Transverse colon (tissue), 4 donors: Measurements from ENCODE around the gene UNK. TPM values are rescaled to one million over a fixed set of nuclear protein-coding genes. Genes with fewer than 3 reads are reported as not detected.

ENCODE experiments used
- DNase-seq: peaks from one replicate; pipeline ENCODE4 v3.0.0-alpha.2; 2019
- H3K27ac ChIP-seq, 4 donors: fragments of 200-600 bp; sonication (generic); 2 replicates each; pipeline ENCODE4 v1.5.1; 2016 to 2018; ENCODE audit warnings: inconsistent platforms in 4 of 4
- H3K27me3 ChIP-seq: fragments of 200-600 bp; sonication (generic); 2 replicates; pipeline ENCODE4 v1.5.1; 2017; ENCODE audit warnings: inconsistent platforms
- H3K36me3 ChIP-seq, 4 donors: fragments of 200-600 bp; sonication (generic); 2 replicates each; pipeline ENCODE4 v1.5.1; 2017 to 2019; ENCODE audit warnings: inconsistent platforms in 4 of 4
- H3K4me1 ChIP-seq, 4 donors: fragments of 200-600 bp; sonication (generic); 2 replicates each; pipeline ENCODE4 v1.5.1; 2017 to 2020; ENCODE audit warnings: inconsistent platforms in 4 of 4
- H3K4me3 ChIP-seq, 4 donors: fragments of 200-600 bp; sonication (generic); 1 replicate in 1 of 4; 2 replicates in 3 of 4; pipeline versions ENCODE4 v1.5.1 to v1.6.1; 2017 to 2019; ENCODE audit warnings: inconsistent platforms in 4 of 4
- H3K9me3 ChIP-seq, 2 donors: fragments of 200-600 bp; sonication (generic); 2 replicates each; pipeline ENCODE4 v1.5.1; 2017 to 2019; ENCODE audit warnings: inconsistent platforms in 2 of 2
- EP300 ChIP-seq: sonication (generic); formaldehyde crosslinking; IDR thresholded peaks from one replicate; pipeline ENCODE4 v1.6.1; 2017; ENCODE audit warnings: antibody characterized with exemption, low read depth
- POLR2A ChIP-seq: fragments of 450-650 bp; IDR thresholded peaks from one replicate; pipeline ENCODE4 v1.6.1; 2016; ENCODE audit warnings: antibody characterized with exemption, mild to moderate bottlenecking, moderate library complexity
- POLR2AphosphoS5 ChIP-seq, 3 donors: sonication (generic); formaldehyde crosslinking; IDR thresholded peaks; one replicate each; pipeline ENCODE4 v1.6.1; 2016; ENCODE audit warnings: antibody characterized with exemption in 3 of 3
- WGBS, 2 donors: methylation state at CpG; one replicate each; pipeline ENCODE4 v1.1.5; 2018; ENCODE audit warnings: low coverage in 1 of 2; 5-methylcytosine and 5-hydroxymethylcytosine counted together
- in situ Hi-C, 4 donors: fragments of 200-750 bp; cut with MboI; loops; one replicate each; pipeline versions ENCODE4 v1.15.0 to v1.15.1; 2017; ENCODE audit warnings: low sequenced_read_pairs in 3 of 4, low pct_ligation_motif_present in 1 of 4, low pct_unique_long_range_greater_than_20kb in 1 of 4
- intact Hi-C: fragments of 100-400 bp; cut with DNase I; formaldehyde crosslinking; loops from one replicate; pipeline ENCODE4 v1.15.1; 2023; ENCODE audit warnings: low total_unique reads
- total RNA-seq, 4 donors: library from RNA; depleted of rRNA; stranded (reverse); fragments of >200 nt; gene quantifications; one replicate each; pipeline ENCODE4 v1.1.0, GENCODE V29; 2016
- TF ChIP-seq, protein P1 (sequence below), 5 experiments: fragments of 200-600 bp in 3 of 5; fragments of 450-650 bp in 2 of 5; sonication (generic) in 3 of 5; IDR thresholded peaks; 1 replicate in 2 of 5; 2 replicates in 3 of 5; pipeline ENCODE4 v1.5.1; 2016 to 2017; ENCODE audit warnings: antibody characterized with exemption in 5 of 5, inconsistent platforms in 3 of 5, mild to moderate bottlenecking in 2 of 5, moderate library complexity in 1 of 5

UNK gene
- 10 to 100 TPM; 24.0 to 99.1 (median 63.1) TPM for total RNA-seq

- peak; percentile 98 for DNase-seq
- in situ Hi-C loops: no loop called here
- no peaks in the 10 kb centered on the region for H3K27me3 ChIP-seq
- H3K4me1 ChIP-seq: peaks cover 25 to 52% (median 31%) of the 10 kb centered on the region in 4 donors
- peak within 1 kb of the TSS; percentile 67 to 84 (median 74) for H3K4me3 ChIP-seq
- no peaks in the 10 kb centered on the region for H3K9me3 ChIP-seq
- peak within 1 kb of the TSS; percentile 95 to 100 (median 98) for H3K27ac ChIP-seq
- intact Hi-C loops: loop anchor here (10.0 kb wide), 2 partner anchors 70 to 940 kb away; partner anchors contain the start of genes JMJD6, METTL23 and WBP2
- 0% methylated on average over 35 of the region's 45 CpGs; no CpG with 5 or more reads in 1 of the 2 donors for WGBS, 2 donors
- TF ChIP-seq, protein P1, sequence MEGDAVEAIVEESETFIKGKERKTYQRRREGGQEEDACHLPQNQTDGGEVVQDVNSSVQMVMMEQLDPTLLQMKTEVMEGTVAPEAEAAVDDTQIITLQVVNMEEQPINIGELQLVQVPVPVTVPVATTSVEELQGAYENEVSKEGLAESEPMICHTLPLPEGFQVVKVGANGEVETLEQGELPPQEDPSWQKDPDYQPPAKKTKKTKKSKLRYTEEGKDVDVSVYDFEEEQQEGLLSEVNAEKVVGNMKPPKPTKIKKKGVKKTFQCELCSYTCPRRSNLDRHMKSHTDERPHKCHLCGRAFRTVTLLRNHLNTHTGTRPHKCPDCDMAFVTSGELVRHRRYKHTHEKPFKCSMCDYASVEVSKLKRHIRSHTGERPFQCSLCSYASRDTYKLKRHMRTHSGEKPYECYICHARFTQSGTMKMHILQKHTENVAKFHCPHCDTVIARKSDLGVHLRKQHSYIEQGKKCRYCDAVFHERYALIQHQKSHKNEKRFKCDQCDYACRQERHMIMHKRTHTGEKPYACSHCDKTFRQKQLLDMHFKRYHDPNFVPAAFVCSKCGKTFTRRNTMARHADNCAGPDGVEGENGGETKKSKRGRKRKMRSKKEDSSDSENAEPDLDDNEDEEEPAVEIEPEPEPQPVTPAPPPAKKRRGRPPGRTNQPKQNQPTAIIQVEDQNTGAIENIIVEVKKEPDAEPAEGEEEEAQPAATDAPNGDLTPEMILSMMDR (IDR thresholded peaks at IDR 0.05): peak in 2 of 5 experiments; percentile 2 to 10
- no peak for TF ChIP-seq EP300
- peak; percentile 69 for TF ChIP-seq POLR2A
- TF ChIP-seq POLR2AphosphoS5 (IDR thresholded peaks at IDR 0.05): peak; percentile 74 to 86 (median 75)
- no peaks in the 10 kb centered on the region for H3K36me3 ChIP-seq
Observed at GRCh38 chr17:75784473-75785015, at the start of gene UNK. UNK (plus strand) TSS chr17:75784806; CDS start chr17:75784881, 75 bp downstream.

DNA sequence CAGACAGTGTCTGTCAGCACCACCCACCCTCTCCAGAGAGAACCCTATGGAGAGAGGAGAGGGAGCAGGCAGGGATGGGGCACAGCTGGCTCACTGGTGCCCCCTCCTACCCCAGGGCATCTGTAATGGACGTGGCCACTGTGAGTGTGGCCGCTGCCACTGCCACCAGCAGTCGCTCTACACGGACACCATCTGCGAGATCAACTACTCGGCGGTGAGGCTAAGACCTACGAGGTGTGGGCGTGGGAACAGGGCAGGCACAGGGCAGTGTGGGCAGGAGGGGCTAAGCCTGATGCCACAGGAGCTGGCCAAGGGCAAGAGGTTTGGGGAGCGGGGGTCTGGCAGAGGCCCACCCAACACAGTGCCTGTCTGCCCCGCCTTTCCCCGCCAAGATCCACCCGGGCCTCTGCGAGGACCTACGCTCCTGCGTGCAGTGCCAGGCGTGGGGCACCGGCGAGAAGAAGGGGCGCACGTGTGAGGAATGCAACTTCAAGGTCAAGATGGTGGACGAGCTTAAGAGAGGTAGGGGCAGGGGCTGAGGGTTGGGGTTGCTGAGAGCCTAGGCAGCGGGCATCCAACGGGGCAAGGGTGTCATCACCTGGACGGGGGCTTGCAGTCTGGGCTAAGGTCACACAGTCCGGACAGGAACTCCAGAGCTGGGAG, 48.3 kb upstream of the UNK start:
- Histone ChIP-seq H3K4me3 (no peak overlapping the region), H3K9me3 (no peaks in the 10 kb centered on the region), H3K27ac (no peak overlapping the region), H3K36me3 (peaks cover 0 to 20% (median 3%) of the 10 kb centered on the region in 4 donors), H3K4me1 (peaks cover 7 to 21% (median 14%) of the 10 kb centered on the region in 4 donors), H3K27me3 (no peaks in the 10 kb centered on the region)
- intact Hi-C loops: no loop called here
- TF ChIP-seq POLR2A (no peak), EP300 (no peak), POLR2AphosphoS5 (IDR thresholded peaks at IDR 0.05) (no peak)
- TF ChIP-seq, protein P1 (IDR thresholded peaks at IDR 0.05): no peak
- in situ Hi-C loops: no loop called here
- 93% methylated on average over 26 of the region's 26 CpGs; no CpG with 5 or more reads in 1 of the 2 donors for WGBS, 2 donors
- no peak for DNase-seq

GRCh38 chr17:75737133-75737962, 47.3 kb upstream of the UNK start:
- intact Hi-C loops: no loop called here
- in situ Hi-C loops: no loop called here
- no peaks in the 10 kb centered on the region for H3K9me3 ChIP-seq

More at GRCh38 chr17:75737133-75737962, 47.3 kb upstream of the UNK start:
- 73% methylated on average over 19 of the region's 20 CpGs; no CpG with 5 or more reads in 1 of the 2 donors for WGBS, 2 donors
- TF ChIP-seq POLR2AphosphoS5 (IDR thresholded peaks at IDR 0.05) (no peak), EP300 (no peak), POLR2A (no peak)
- TF ChIP-seq, protein P1 (IDR thresholded peaks at IDR 0.05): no peak
- H3K27me3 ChIP-seq: no peaks in the 10 kb centered on the region
- no peak for DNase-seq
- no peak overlapping the region for H3K4me3 ChIP-seq
- H3K36me3 ChIP-seq: peaks cover 0 to 20% (median 3%) of the 10 kb centered on the region in 4 donors
- H3K27ac ChIP-seq: no peak overlapping the region
- peaks cover 4 to 12% (median 5%) of the 10 kb centered on the region in 4 donors for H3K4me1 ChIP-seq
